HepG2 (cell line): ENCODE results near the gene SLC25A10. TPM values are rescaled to one million over a fixed set of nuclear protein-coding genes. Genes with fewer than 3 reads are reported as not detected.

Experiments used
- ERF ChIP-seq: IDR thresholded peaks from 2 replicates; pipeline ENCODE4 v1.6.1; 2018; ENCODE audit warnings: missing biosample characterization, missing genetic modification reagents
- GMEB1 ChIP-seq: sonication (generic); formaldehyde crosslinking; IDR thresholded peaks from 2 replicates; pipeline ENCODE4 v1.5.1; 2020; ENCODE audit warnings: missing genetic modification reagents, mild to moderate bottlenecking, borderline replicate concordance
- HNF4A ChIP-seq: sonication (generic); formaldehyde crosslinking; IDR thresholded peaks from 2 replicates; pipeline ENCODE4 v1.4.0; 2020; ENCODE audit warnings: missing genetic modification reagents
- HOXA7 ChIP-seq: sonication (generic); formaldehyde crosslinking; IDR thresholded peaks from 2 replicates; pipeline ENCODE4 v1.8.1; 2022; ENCODE audit warnings: mild to moderate bottlenecking, missing genetic modification reagents, moderate library complexity
- MTF2 ChIP-seq: sonication (generic); formaldehyde crosslinking; IDR thresholded peaks from 2 replicates; pipeline ENCODE4 v1.5.0; 2020; ENCODE audit warnings: missing genetic modification reagents, borderline replicate concordance
- POLR2G ChIP-seq: fragments of 200-400 bp; formaldehyde crosslinking; IDR thresholded peaks from 2 replicates; pipeline ENCODE4 v1.6.1; 2018; ENCODE audit warnings: mild to moderate bottlenecking, low read depth, low read length, moderate library complexity
- SAFB2 ChIP-seq: sonication (generic); formaldehyde crosslinking; IDR thresholded peaks from 2 replicates; pipeline ENCODE4 v1.5.1; 2020; ENCODE audit warnings: missing genetic modification reagents, low read depth, mild to moderate bottlenecking, borderline replicate concordance
- SMARCE1 ChIP-seq: fragments of 450-650 bp; IDR thresholded peaks from 2 replicates; pipeline ENCODE4 v1.6.1; 2017; ENCODE audit warnings: borderline replicate concordance
- TCF7 ChIP-seq: sonication (generic); IDR thresholded peaks from 2 replicates; pipeline ENCODE4 v1.6.1; 2016; ENCODE audit warnings: antibody characterized with exemption, low read depth
- ZKSCAN5 ChIP-seq: sonication (generic); formaldehyde crosslinking; IDR thresholded peaks from 2 replicates; pipeline ENCODE4 v1.5.1; 2020; ENCODE audit warnings: mild to moderate bottlenecking, missing genetic modification reagents
- ZNF235 ChIP-seq: sonication (generic); formaldehyde crosslinking; IDR thresholded peaks from 2 replicates; pipeline ENCODE4 v1.8.1; 2023; ENCODE audit warnings: mild to moderate bottlenecking, missing genetic modification reagents, borderline replicate concordance
- ZNF562 ChIP-seq: sonication (generic); formaldehyde crosslinking; IDR thresholded peaks from 2 replicates; pipeline ENCODE4 v1.8.0; 2022; ENCODE audit warnings: missing genetic modification reagents, borderline replicate concordance
- ZXDC ChIP-seq: sonication (generic); formaldehyde crosslinking; IDR thresholded peaks from 2 replicates; pipeline ENCODE4 v1.5.0; 2020; ENCODE audit warnings: mild to moderate bottlenecking, missing genetic modification reagents
- polyA plus RNA-seq, 8 experiments: library from polyadenylated mRNA; depleted of rRNA in 3 of 8; stranded (reverse) in 7 of 8; unstranded in 1 of 8; fragments of >200 nt; fragmentation: Illumina TruSeq in 4 of 8; extraction: Trizol in 4 of 8; gene quantifications; 2 replicates each; pipeline versions ENCODE4 v1.2.1 to v1.2.3, GENCODE V29; 2011 to 2016; ENCODE audit warnings: low read depth in 4 of 8, missing spikeins in 1 of 8, mixed read lengths in 1 of 8; ENCODE audit not compliant: insufficient read depth in 1 of 8
- total RNA-seq, 5 experiments: library from RNA; depleted of rRNA; stranded (reverse); fragments of >200 nt; fragmentation: Illumina TruSeq; extraction: Trizol; gene quantifications; 2 replicates each; pipeline ENCODE4 v1.2.3, GENCODE V29; 2016; ENCODE audit warnings: low read depth in 1 of 5
- TF ChIP-seq, protein P1 (sequence below): sonication (generic); formaldehyde crosslinking; IDR thresholded peaks from 2 replicates; pipeline ENCODE4 v1.5.0; 2020; ENCODE audit warnings: mild to moderate bottlenecking, missing genetic modification reagents, moderate library complexity
- TF ChIP-seq, protein P2 (sequence below): sonication (generic); formaldehyde crosslinking; IDR thresholded peaks from 2 replicates; pipeline ENCODE4 v1.4.0; 2020; ENCODE audit warnings: missing genetic modification reagents
- TF ChIP-seq, protein P3 (sequence below): IDR thresholded peaks from 2 replicates; pipeline ENCODE4 v1.6.1; 2016; ENCODE audit warnings: missing biosample characterization, missing genetic modification reagents, low read depth
- TF ChIP-seq, protein P4 (sequence below), 2 experiments: fragments of 450-650 bp in 1 of 2; sonication (generic) in 1 of 2; formaldehyde crosslinking; IDR thresholded peaks; 2 replicates each; pipeline versions ENCODE4 v1.5.0 to v1.8.0; 2020 to 2022; ENCODE audit warnings: mild to moderate bottlenecking in 1 of 2, missing genetic modification reagents in 1 of 2

Gene SLC25A10
- total and polyA plus RNA-seq, 2 of the 13 experiments (the other 11 are each of a cell fraction or from before 2014, with no cell fraction given), result 46.5 to 140 TPM

GRCh38 chr17:81667754-81668153 lies 44.3 kb upstream of the SLC25A10 start (continued):
- TF ChIP-seq GMEB1 (CRISPR knock-in tag) (no peak), SAFB2 (CRISPR knock-in tag) (no peak), POLR2G (no peak), TCF7 (no peak), ZXDC (CRISPR knock-in tag) (0 out of 2 replicates have a peak, but pooled peaks have one; percentile 12), ZNF562 (CRISPR knock-in tag) (no peak), SMARCE1 (no peak), ZKSCAN5 (no peak), HOXA7 (CRISPR knock-in tag) (no peak), MTF2 (CRISPR knock-in tag) (no peak), HNF4A (no peak), ZNF235 (CRISPR knock-in tag) (no peak), ERF (no peak)
- TF ChIP-seq, protein P1, sequence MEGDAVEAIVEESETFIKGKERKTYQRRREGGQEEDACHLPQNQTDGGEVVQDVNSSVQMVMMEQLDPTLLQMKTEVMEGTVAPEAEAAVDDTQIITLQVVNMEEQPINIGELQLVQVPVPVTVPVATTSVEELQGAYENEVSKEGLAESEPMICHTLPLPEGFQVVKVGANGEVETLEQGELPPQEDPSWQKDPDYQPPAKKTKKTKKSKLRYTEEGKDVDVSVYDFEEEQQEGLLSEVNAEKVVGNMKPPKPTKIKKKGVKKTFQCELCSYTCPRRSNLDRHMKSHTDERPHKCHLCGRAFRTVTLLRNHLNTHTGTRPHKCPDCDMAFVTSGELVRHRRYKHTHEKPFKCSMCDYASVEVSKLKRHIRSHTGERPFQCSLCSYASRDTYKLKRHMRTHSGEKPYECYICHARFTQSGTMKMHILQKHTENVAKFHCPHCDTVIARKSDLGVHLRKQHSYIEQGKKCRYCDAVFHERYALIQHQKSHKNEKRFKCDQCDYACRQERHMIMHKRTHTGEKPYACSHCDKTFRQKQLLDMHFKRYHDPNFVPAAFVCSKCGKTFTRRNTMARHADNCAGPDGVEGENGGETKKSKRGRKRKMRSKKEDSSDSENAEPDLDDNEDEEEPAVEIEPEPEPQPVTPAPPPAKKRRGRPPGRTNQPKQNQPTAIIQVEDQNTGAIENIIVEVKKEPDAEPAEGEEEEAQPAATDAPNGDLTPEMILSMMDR (CRISPR knock-in tag), result peak; percentile 64
- TF ChIP-seq, protein P2, sequence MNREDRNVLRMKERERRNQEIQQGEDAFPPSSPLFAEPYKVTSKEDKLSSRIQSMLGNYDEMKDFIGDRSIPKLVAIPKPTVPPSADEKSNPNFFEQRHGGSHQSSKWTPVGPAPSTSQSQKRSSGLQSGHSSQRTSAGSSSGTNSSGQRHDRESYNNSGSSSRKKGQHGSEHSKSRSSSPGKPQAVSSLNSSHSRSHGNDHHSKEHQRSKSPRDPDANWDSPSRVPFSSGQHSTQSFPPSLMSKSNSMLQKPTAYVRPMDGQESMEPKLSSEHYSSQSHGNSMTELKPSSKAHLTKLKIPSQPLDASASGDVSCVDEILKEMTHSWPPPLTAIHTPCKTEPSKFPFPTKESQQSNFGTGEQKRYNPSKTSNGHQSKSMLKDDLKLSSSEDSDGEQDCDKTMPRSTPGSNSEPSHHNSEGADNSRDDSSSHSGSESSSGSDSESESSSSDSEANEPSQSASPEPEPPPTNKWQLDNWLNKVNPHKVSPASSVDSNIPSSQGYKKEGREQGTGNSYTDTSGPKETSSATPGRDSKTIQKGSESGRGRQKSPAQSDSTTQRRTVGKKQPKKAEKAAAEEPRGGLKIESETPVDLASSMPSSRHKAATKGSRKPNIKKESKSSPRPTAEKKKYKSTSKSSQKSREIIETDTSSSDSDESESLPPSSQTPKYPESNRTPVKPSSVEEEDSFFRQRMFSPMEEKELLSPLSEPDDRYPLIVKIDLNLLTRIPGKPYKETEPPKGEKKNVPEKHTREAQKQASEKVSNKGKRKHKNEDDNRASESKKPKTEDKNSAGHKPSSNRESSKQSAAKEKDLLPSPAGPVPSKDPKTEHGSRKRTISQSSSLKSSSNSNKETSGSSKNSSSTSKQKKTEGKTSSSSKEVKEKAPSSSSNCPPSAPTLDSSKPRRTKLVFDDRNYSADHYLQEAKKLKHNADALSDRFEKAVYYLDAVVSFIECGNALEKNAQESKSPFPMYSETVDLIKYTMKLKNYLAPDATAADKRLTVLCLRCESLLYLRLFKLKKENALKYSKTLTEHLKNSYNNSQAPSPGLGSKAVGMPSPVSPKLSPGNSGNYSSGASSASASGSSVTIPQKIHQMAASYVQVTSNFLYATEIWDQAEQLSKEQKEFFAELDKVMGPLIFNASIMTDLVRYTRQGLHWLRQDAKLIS, result no peak
- TF ChIP-seq, protein P3, sequence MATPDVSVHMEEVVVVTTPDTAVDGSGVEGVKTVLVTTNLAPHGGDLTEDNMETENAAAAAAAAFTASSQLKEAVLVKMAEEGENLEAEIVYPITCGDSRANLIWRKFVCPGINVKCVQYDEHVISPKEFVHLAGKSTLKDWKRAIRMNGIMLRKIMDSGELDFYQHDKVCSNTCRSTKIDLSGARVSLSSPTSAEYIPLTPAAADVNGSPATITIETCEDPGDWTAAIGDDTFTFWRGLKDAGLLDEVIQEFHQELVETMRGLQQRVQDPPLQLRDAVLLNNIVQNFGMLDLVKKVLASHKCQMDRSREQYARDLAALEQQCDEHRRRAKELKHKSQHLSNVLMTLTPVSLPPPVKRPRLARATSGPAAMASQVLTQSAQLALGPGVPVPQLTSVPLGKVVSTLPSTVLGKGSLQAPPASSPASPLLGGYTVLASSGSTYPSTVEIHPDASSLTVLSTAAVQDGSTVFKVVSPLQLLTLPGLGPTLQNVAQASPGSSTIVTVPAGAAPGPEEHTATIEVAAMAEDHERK (CRISPR knock-in tag), result no peak
- TF ChIP-seq, protein P4, sequence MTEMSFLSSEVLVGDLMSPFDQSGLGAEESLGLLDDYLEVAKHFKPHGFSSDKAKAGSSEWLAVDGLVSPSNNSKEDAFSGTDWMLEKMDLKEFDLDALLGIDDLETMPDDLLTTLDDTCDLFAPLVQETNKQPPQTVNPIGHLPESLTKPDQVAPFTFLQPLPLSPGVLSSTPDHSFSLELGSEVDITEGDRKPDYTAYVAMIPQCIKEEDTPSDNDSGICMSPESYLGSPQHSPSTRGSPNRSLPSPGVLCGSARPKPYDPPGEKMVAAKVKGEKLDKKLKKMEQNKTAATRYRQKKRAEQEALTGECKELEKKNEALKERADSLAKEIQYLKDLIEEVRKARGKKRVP (CRISPR knock-in tag; IDR thresholded peaks at IDR 0.05), result no peak
